ENCODE data around the gene CACNA1I. TPM values are rescaled to one million over a fixed set of nuclear protein-coding genes. Genes with fewer than 3 reads are reported as not detected.

Gene CACNA1I
- total and polyA plus RNA-seq, 2 of the 8 experiments (the other 6 are each of a cell fraction or from before 2014, with no cell fraction given): 0.77 to 1.2 TPM

DNA sequence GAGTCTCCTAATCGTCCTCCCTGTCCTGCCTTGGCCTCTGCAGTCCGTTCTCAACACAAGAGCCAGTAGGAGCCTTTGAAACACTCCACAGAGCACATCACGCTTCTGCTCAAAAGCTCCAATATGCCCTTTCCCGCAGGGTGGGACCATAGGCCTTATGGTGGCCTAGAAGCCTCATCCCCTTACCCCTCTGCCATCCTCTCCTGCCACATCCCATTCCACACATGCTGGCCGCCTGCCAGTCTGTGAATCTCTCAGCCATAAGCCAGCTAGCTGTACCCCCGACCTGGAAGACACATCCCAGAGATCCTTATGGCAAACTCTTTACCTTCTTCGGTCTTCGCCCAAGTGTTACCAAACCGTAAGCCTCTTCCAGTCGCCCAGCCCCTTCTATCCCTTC, 165.2 kb downstream of the CACNA1I start (continued):
- TF ChIP-seq, protein P1, sequence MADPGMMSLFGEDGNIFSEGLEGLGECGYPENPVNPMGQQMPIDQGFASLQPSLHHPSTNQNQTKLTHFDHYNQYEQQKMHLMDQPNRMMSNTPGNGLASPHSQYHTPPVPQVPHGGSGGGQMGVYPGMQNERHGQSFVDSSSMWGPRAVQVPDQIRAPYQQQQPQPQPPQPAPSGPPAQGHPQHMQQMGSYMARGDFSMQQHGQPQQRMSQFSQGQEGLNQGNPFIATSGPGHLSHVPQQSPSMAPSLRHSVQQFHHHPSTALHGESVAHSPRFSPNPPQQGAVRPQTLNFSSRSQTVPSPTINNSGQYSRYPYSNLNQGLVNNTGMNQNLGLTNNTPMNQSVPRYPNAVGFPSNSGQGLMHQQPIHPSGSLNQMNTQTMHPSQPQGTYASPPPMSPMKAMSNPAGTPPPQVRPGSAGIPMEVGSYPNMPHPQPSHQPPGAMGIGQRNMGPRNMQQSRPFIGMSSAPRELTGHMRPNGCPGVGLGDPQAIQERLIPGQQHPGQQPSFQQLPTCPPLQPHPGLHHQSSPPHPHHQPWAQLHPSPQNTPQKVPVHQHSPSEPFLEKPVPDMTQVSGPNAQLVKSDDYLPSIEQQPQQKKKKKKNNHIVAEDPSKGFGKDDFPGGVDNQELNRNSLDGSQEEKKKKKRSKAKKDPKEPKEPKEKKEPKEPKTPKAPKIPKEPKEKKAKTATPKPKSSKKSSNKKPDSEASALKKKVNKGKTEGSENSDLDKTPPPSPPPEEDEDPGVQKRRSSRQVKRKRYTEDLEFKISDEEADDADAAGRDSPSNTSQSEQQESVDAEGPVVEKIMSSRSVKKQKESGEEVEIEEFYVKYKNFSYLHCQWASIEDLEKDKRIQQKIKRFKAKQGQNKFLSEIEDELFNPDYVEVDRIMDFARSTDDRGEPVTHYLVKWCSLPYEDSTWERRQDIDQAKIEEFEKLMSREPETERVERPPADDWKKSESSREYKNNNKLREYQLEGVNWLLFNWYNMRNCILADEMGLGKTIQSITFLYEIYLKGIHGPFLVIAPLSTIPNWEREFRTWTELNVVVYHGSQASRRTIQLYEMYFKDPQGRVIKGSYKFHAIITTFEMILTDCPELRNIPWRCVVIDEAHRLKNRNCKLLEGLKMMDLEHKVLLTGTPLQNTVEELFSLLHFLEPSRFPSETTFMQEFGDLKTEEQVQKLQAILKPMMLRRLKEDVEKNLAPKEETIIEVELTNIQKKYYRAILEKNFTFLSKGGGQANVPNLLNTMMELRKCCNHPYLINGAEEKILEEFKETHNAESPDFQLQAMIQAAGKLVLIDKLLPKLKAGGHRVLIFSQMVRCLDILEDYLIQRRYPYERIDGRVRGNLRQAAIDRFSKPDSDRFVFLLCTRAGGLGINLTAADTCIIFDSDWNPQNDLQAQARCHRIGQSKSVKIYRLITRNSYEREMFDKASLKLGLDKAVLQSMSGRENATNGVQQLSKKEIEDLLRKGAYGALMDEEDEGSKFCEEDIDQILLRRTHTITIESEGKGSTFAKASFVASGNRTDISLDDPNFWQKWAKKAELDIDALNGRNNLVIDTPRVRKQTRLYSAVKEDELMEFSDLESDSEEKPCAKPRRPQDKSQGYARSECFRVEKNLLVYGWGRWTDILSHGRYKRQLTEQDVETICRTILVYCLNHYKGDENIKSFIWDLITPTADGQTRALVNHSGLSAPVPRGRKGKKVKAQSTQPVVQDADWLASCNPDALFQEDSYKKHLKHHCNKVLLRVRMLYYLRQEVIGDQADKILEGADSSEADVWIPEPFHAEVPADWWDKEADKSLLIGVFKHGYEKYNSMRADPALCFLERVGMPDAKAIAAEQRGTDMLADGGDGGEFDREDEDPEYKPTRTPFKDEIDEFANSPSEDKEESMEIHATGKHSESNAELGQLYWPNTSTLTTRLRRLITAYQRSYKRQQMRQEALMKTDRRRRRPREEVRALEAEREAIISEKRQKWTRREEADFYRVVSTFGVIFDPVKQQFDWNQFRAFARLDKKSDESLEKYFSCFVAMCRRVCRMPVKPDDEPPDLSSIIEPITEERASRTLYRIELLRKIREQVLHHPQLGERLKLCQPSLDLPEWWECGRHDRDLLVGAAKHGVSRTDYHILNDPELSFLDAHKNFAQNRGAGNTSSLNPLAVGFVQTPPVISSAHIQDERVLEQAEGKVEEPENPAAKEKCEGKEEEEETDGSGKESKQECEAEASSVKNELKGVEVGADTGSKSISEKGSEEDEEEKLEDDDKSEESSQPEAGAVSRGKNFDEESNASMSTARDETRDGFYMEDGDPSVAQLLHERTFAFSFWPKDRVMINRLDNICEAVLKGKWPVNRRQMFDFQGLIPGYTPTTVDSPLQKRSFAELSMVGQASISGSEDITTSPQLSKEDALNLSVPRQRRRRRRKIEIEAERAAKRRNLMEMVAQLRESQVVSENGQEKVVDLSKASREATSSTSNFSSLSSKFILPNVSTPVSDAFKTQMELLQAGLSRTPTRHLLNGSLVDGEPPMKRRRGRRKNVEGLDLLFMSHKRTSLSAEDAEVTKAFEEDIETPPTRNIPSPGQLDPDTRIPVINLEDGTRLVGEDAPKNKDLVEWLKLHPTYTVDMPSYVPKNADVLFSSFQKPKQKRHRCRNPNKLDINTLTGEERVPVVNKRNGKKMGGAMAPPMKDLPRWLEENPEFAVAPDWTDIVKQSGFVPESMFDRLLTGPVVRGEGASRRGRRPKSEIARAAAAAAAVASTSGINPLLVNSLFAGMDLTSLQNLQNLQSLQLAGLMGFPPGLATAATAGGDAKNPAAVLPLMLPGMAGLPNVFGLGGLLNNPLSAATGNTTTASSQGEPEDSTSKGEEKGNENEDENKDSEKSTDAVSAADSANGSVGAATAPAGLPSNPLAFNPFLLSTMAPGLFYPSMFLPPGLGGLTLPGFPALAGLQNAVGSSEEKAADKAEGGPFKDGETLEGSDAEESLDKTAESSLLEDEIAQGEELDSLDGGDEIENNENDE (IDR thresholded peaks at IDR 0.05; ENCODE audit: insufficient replicate concordance, low read length): no peak
- no peak for TF ChIP-seq SIX5 (IDR thresholded peaks at IDR 0.05; ENCODE audit: low read depth, low read length)
